A673 (cell line): ENCODE results near the gene P3H3.
A peak's percentile ranks its signal among the peaks of the same experiment; 100 is the strongest.

ENCODE experiments used
- CTCF ChIP-seq: fragments of 300-800, 200-600 bp; sonication (generic); conservative IDR thresholded peaks from 2 replicates; pipeline ENCODE4 v1.5.1; 2017; ENCODE audit warnings: low read depth, mild to moderate bottlenecking, antibody characterized with exemption, low read length, moderate library complexity, mixed read lengths
- EZH2 ChIP-seq: fragments of 200-600 bp; sonication (generic); IDR thresholded peaks from 2 replicates; pipeline ENCODE4 v1.6.1; 2017; ENCODE audit warnings: borderline replicate concordance, low read depth, mild to moderate bottlenecking, mixed read lengths, antibody characterized with exemption, low read length; ENCODE audit not compliant: poor library complexity, severe bottlenecking

DNA sequence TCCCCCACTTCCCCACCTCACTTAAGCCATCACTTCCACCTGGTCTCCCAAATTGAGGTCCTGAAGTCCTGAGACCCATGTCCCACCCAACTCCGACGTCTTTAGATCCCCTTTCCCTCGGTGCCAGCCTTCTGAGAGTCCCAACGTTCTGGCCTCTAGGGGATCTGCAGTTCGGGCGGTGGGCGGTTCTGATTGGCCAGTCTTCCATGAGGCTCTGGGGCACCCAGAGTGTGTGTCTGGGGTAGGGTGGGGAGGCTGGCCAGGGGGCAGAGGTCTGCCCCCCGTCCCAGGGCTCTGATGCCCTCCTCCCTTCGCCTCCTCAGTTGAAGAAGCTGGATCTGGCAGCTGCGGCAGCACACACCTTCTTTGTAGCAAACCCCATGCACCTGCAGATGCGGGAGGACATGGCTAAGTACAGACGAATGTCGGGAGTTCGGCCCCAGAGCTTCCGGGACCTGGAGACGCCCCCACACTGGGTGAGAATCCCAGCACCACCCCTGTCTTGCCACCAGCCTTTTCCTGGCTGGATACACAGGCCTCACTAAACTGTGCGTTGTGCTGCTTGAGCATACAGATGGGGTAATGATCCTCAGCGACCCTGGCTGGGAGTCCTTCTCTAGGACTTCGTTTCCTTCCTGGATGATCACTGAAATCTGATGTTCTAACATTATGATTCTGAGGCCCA lies 1.5 kb downstream of the P3H3 start:
- peak; percentile 34; the same call in 1 of the 2 replicates for TF ChIP-seq CTCF
- no peak for TF ChIP-seq EZH2
